T47D (cell line): ENCODE data around the gene CYP4B1.
A peak's percentile ranks its signal among the peaks of the same experiment; 100 is the strongest.
"Not testable (repeated sequence)": the region's sequence is repeated elsewhere in the genome, so short reads cannot be mapped to it uniquely, and the experiment has no call there.

Source experiments
- DNase-seq, 2 experiments: peaks; one replicate each; pipeline versions ENCODE4 v3.0.0 to v3.0.0-alpha.2; 2011 to 2012; ENCODE audit warnings: low read depth in 1 of 2, low spot score in 1 of 2
- JUND ChIP-seq: IDR thresholded peaks from 2 replicates; pipeline ENCODE4 v1.6.1; 2012; ENCODE audit warnings: low read depth
- in situ Hi-C: cut with HindIII; loops from 2 replicates; pipeline ENCODE4 v1.10.0; 2016; ENCODE audit warnings: low sequenced_read_pairs, low pct_unique_long_range_greater_than_20kb

CYP4B1 gene

DNA sequence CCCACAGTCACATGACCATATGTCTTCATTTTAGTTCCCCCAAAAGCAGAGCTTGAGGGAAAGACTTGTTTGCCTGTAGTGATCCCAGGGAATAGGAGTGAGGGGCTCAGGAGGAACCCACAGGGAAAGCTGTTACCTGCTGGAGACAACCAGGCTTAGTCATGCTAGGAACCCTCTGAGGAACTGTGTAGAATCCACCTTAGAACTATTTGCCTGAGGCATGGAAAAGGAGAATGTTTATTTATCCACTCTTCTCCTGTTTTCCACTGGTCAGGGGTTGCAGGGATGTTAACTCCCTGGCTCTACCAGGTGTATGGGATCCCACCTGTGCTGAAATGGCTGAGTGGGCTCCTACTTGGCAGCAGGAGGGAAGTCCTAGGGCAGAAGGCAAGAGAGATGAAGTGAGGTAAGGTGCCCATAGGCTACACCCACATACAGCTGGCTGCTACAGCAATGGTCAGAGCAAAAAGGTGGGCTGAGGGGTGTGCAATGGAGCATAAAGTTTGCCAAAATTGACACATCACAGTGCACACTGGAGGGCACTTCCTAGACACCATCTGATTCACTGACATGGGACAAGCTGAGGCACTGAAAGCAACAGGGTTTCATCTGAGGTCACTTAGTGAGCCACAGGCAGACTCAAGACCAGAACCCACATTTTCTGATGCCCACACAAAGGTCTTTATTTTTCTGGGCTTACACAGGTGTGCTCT, 29.7 kb upstream of the CYP4B1 start:
- in situ Hi-C loops = no loop called here
- TF ChIP-seq JUND = no peak
- DNase-seq = peak in 1 of 2 experiments; percentile 49

GRCh38 chr1:46770541-46770940, 28.3 kb upstream of the CYP4B1 start:
- DNase-seq = no peak
- in situ Hi-C loops = no loop called here
- TF ChIP-seq JUND = no peak

- TF ChIP-seq JUND = no peak
- in situ Hi-C loops = no loop called here
- DNase-seq = no peak
These were observed 26.3 kb upstream of the CYP4B1 start for GRCh38 chr1:46772571-46772970.

DNA sequence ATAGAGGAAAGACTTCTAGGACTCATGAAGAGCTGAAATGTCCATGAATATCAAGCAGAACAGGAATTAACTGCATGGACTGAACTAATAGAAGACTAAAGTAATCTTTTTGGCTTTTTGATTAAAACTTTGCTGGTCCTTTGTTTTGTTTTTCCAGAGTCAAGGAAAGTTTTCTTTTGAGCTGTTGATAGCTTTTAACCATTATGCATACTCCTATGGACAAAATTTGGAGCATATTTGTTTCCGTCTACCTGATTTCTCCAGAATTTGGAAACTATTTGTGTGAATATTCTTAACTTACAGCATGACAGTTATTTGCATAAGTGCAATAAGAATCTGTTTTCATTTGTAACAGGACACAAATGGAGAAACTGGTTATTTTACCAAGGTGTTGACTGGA, 24.5 kb upstream of the CYP4B1 start:
- no peak for DNase-seq
- no peak for TF ChIP-seq JUND
- in situ Hi-C loops = no loop called here

DNA sequence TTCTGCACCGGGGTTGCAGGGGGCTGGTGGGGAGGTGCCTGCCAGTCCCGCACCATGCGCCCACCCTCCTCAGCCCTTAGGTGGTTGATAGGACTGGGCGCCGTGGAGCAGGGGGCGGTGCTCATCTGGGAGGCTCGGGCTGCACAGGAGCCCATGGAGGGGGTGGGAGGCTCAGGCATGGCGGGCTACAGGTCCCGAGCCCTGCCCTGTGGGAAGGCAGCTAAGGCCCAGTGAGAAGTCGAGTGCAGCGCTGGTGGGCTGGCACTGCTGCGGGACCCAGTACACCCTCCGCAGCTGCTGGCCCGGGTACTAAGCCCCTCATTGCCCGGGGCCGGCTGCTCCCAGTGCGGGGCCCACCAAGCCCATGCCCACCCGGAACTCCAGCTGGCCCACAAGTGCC, 20.4 kb upstream of the CYP4B1 start:
- in situ Hi-C loops, DNase-seq: not testable (repeated sequence)

DNA sequence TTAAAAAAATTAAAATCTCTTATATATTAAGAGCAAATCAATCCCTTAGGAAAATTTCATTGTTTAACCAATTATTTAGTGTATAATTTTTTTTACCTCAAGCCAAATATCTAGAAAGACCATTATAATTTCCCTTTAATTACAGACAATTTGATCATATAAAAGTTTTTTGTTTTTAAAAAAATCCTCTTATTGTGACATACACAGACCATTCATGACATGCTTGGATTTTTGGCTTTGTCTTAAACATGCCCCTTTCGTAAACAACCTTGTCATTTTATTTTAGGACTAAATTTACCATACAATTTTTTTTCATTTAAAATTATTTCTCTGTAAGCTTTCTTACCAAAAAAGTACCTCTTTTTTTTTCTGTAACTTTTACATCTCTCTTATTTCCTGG, 14.2 kb upstream of the CYP4B1 start:
- TF ChIP-seq JUND = no peak
- in situ Hi-C loops = no loop called here

GRCh38 chr1:46788634-46789033, 10.2 kb upstream of the CYP4B1 start:
- DNase-seq, in situ Hi-C loops: not testable (repeated sequence)

More for the DNA sequence above, 14.2 kb upstream of the CYP4B1 start:
- DNase-seq = no peak

DNA sequence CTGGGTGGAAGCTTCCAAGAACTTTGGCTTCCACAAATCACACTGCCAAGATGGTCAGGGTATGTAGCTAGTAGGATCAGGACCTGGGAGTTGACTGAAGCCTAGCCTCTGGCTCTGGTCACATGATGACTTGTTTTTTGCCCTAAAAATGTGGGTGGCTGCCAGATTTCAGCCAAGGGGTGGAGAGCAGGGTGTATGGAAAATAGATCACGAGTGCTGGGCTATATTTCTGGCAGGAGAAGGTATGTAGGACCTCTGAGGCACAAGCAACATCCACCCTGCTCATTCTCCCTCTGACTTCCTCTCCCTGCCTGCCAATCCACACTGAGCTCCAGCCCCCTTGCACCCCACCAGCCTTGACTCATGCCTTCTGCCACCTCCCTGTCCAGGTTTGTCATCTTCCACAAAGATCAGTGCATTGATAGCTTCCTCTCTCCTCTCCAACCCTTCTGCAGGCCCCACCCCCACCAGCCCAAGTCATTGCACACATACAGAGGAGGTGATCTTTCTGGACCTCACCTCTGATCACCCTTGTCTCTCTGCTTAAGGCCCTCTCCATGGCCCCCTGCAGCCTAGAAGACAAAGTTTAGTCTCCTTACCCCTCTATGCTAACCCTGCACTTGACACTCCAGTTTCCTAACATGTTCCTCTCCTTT, 8.3 kb upstream of the CYP4B1 start:
- DNase-seq = no peak
- in situ Hi-C loops = no loop called here
- no peak for TF ChIP-seq JUND

DNA sequence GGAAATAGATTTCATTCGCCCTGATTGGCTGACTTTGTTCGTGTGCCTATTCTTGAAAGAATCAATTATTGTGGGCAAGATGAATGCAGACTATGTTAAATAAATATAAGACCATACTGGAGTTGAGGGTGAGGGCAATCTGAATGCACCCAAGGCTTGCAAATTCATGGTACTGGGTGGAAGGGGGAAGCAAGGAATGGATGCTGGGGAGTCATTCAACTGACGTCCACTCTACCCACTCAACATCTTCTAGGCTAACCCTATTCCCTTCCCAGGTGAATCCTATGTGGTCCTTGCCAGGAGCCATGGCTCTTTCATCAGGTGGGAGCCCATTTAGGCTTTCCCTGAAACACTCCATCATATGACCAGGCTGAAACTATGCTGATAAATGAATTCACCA, 5.7 kb upstream of the CYP4B1 start:
- no peak for DNase-seq
- in situ Hi-C loops = no loop called here
- no peak for TF ChIP-seq JUND

GRCh38 chr1:46797696-46798470, 963 bp upstream of the CYP4B1 start:
- TF ChIP-seq JUND = no peak
- in situ Hi-C loops = no loop called here

DNA sequence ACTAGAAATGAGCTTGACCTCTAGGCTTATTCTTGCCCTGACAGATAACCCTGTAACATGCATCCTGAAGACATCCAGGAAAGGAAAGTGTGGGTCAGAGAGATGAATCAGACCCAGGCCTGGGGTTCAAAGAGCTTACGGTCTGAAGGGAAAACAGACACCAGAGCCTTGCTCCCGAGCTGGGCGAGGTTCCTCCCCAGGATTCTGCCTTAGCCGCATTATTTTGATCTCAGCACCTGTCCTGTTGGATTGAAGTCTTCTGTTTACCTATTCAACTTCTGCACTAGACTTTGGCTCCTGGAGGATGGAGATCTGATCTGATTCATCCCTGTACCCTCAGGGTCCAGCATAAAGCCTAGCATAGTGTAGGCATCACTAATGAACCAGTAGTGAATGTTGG, 1.9 kb downstream of the CYP4B1 start:
- in situ Hi-C loops = no loop called here
- no peak for DNase-seq
- no peak for TF ChIP-seq JUND

More at GRCh38 chr1:46797696-46798470, 963 bp upstream of the CYP4B1 start:
- no peak for DNase-seq

DNA sequence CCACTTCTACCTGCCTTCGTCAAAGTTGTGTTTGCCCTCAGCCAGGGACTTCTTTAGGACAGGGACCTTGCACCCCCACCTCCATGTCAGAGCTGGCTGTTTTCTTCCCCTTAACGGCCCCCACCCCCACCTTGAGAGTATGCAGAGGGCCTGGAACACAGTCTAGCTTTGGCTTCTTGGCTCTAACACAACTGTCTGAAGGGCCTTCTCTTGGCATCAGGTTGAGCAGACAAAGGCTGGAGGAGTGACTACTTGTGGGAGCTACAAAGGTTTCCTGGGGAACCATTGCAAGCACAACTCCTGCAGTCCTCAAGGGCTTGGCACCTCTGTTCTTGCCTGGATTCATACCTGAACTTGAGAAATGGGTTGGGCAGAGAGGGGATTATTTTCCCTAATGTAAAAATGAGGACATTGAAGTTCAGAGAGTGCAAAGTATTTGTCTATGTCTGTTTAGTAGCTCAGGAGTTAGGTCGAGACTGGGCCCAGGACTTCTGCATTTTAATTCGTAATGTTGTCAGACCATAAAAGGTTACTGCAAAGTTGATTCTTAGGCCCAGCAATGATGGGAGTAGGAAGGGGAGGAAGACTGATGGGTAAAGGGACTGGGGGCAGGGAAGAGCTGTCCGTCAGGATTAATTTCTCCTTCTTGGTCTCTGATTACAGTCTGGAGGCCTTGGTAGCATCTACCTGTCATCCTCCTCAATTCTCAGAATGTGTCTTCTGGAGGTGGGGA, 2.6 kb downstream of the CYP4B1 start:
- DNase-seq = no peak
- TF ChIP-seq JUND = no peak
- in situ Hi-C loops = no loop called here
